ENCODE data around the gene THRB. TPM values are rescaled to one million over a fixed set of nuclear protein-coding genes. Genes with fewer than 3 reads are reported as not detected.

THRB gene
- total and polyA plus RNA-seq, 12 donors = 3.8 to 32.8 (median 26.0) TPM

GRCh38 chr3:24451461-24452099, 43.1 kb downstream of the THRB start:
- H3K27me3 ChIP-seq = no peaks in the 10 kb centered on the region
- intact Hi-C loops (cut with DNase I) = loop anchor here in 1 of 10 donors (5.0 kb wide), 1 partner anchor 41 kb away; the partner anchor contains the start of gene THRB
- H3K4me1 ChIP-seq = peaks cover 0 to 33% (median 19%) of the 10 kb centered on the region in 9 donors
- no peak for DNase-seq
- H3K4me3 ChIP-seq = no peak overlapping the region
- no peak overlapping the region for H3K27ac ChIP-seq
- H3K9me3 ChIP-seq = no peaks in the 10 kb centered on the region
- ATAC-seq = peak in 4 of 8 donors; percentile 28 to 64 (median 42)
- no peak for TF ChIP-seq CTCF (IDR thresholded peaks at IDR 0.05)
- 79 to 91% methylated on average over 7 of the region's 7 CpGs for WGBS, 2 donors
- no peaks in the 10 kb centered on the region for H3K36me3 ChIP-seq

- H3K4me1 ChIP-seq = peaks cover 0 to 33% (median 19%) of the 10 kb centered on the region in 9 donors
- TF ChIP-seq CTCF (IDR thresholded peaks at IDR 0.05) = no peak
- ATAC-seq (peak; percentile 44 to 77 (median 66)), DNase-seq (no peak)
- H3K36me3 ChIP-seq = no peaks in the 10 kb centered on the region
- H3K4me3 ChIP-seq = peak overlapping the region in 3 of 10 donors; percentile 1 to 26 (median 6)
- no peaks in the 10 kb centered on the region for H3K27me3 ChIP-seq
- intact Hi-C loops (cut with DNase I) = loop anchor here in 1 of 10 donors (5.0 kb wide), 1 partner anchor 42 kb away; the partner anchor contains the start of gene THRB
- H3K9me3 ChIP-seq = no peaks in the 10 kb centered on the region
- WGBS, 2 donors = 55 to 61% methylated on average over 5 of the region's 5 CpGs
- peak overlapping the region in 5 of 10 donors; percentile 2 to 55 (median 28) for H3K27ac ChIP-seq
These were observed 44.3 kb downstream of the THRB start for GRCh38 chr3:24450160-24450907.

GRCh38 chr3:24447836-24448235, 46.8 kb downstream of the THRB start:
- no peak for DNase-seq
- no peak for TF ChIP-seq CTCF (IDR thresholded peaks at IDR 0.05)
- Histone ChIP-seq H3K4me3 (no peak overlapping the region), H3K36me3 (no peaks in the 10 kb centered on the region), H3K27ac (peak overlapping the region in 1 of 10 donors; percentile 44), H3K4me1 (peaks cover 0 to 35% (median 16%) of the 10 kb centered on the region in 9 donors), H3K9me3 (no peaks in the 10 kb centered on the region), H3K27me3 (no peaks in the 10 kb centered on the region)
- intact Hi-C loops (cut with DNase I) = loop anchor here in 1 of 10 donors (5.0 kb wide), 1 partner anchor 44 kb away; the partner anchor contains the start of gene THRB
- no peak for ATAC-seq
- 94 to 96% methylated on average over 6 of the region's 6 CpGs for WGBS, 2 donors

- peak overlapping the region in 7 of 10 donors; percentile 1 to 63 (median 53) for H3K27ac ChIP-seq
- intact Hi-C loops (cut with DNase I) = loop anchor here in 1 of 10 donors (5.0 kb wide), 1 partner anchor 46 kb away; the partner anchor contains the start of gene THRB
- peak in 6 of 8 donors; percentile 11 to 81 (median 75) for ATAC-seq
- H3K9me3 ChIP-seq = no peaks in the 10 kb centered on the region
- H3K4me1 ChIP-seq = peaks cover 0 to 32% (median 12%) of the 10 kb centered on the region in 9 donors
- DNase-seq = no peak
- 71 to 77% methylated on average over 1 of the region's 1 CpG for WGBS, 2 donors
- H3K4me3 ChIP-seq = peak overlapping the region in 1 of 10 donors; percentile 6
- H3K27me3 ChIP-seq = no peaks in the 10 kb centered on the region
- no peaks in the 10 kb centered on the region for H3K36me3 ChIP-seq
- no peak for TF ChIP-seq CTCF (IDR thresholded peaks at IDR 0.05)
These were observed 48.6 kb downstream of the THRB start for GRCh38 chr3:24446032-24446431.
